ENCODE results near the gene LLPH.

- TF ChIP-seq CTCF (optimal IDR thresholded peaks at IDR 0.05 in 1 of 3, IDR thresholded peaks at IDR 0.05 in 1 of 3, conservative IDR thresholded peaks at IDR 0.05 in 1 of 3; ENCODE audit: extremely low read depth in 1 of 3, insufficient read depth in 2 of 3, low read length in 3 of 3), result no peak
- TF ChIP-seq EZH2 (IDR thresholded peaks at IDR 0.05; ENCODE audit: low read length), result no peak
Measured at GRCh38 chr12:66085213-66085612, 45.3 kb downstream of the LLPH start.
